ENCODE data around the gene PLXNB1.
"Not testable (repeated sequence)": the region's sequence is repeated elsewhere in the genome, so short reads cannot be mapped to it uniquely, and the experiment has no call there.

The PLXNB1 gene, protein sequence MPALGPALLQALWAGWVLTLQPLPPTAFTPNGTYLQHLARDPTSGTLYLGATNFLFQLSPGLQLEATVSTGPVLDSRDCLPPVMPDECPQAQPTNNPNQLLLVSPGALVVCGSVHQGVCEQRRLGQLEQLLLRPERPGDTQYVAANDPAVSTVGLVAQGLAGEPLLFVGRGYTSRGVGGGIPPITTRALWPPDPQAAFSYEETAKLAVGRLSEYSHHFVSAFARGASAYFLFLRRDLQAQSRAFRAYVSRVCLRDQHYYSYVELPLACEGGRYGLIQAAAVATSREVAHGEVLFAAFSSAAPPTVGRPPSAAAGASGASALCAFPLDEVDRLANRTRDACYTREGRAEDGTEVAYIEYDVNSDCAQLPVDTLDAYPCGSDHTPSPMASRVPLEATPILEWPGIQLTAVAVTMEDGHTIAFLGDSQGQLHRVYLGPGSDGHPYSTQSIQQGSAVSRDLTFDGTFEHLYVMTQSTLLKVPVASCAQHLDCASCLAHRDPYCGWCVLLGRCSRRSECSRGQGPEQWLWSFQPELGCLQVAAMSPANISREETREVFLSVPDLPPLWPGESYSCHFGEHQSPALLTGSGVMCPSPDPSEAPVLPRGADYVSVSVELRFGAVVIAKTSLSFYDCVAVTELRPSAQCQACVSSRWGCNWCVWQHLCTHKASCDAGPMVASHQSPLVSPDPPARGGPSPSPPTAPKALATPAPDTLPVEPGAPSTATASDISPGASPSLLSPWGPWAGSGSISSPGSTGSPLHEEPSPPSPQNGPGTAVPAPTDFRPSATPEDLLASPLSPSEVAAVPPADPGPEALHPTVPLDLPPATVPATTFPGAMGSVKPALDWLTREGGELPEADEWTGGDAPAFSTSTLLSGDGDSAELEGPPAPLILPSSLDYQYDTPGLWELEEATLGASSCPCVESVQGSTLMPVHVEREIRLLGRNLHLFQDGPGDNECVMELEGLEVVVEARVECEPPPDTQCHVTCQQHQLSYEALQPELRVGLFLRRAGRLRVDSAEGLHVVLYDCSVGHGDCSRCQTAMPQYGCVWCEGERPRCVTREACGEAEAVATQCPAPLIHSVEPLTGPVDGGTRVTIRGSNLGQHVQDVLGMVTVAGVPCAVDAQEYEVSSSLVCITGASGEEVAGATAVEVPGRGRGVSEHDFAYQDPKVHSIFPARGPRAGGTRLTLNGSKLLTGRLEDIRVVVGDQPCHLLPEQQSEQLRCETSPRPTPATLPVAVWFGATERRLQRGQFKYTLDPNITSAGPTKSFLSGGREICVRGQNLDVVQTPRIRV (N-terminal part only)

DNA sequence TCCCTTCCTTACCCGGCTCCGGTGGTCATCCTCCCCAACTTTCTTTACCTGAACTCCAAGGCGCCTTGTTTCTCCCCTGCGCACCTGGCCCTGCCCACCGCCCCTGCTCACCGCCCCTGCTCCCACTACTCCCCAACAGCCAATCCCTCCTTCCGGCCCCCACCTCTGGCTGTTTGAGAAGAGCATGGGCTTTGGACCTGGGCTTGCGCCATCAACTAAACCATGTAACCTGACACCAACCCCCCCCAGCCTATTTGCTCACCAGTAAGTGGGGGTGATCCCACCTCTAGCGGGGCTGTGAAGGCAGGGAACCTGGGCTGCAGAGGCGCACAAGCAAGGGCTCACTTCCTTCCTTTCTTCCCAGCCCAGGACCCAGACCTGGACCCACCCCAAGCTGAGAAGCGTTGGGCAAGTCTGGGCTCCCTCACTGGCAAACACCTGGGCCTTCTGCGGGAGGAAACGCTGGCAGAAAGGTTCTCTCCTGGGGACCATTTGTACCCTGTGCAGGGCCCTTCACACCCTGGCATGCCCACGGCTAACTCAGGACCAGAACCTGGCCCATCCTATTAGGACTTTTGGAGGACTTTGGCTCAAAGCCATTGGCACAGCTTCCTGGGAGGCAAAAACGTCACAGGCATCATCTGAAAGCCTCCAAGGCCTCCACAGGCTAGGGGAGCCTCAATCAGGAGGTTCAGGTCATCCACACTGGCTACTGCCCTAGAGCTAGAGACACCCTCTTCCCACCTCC, at the start of gene PLXNB1:
PLXNB1 (minus strand) TSS at position 127 of the 748 bp plus-strand sequence. CDS start 5,475 bp downstream, outside the sequence.
- DNase-seq = peak; percentile 90

DNA sequence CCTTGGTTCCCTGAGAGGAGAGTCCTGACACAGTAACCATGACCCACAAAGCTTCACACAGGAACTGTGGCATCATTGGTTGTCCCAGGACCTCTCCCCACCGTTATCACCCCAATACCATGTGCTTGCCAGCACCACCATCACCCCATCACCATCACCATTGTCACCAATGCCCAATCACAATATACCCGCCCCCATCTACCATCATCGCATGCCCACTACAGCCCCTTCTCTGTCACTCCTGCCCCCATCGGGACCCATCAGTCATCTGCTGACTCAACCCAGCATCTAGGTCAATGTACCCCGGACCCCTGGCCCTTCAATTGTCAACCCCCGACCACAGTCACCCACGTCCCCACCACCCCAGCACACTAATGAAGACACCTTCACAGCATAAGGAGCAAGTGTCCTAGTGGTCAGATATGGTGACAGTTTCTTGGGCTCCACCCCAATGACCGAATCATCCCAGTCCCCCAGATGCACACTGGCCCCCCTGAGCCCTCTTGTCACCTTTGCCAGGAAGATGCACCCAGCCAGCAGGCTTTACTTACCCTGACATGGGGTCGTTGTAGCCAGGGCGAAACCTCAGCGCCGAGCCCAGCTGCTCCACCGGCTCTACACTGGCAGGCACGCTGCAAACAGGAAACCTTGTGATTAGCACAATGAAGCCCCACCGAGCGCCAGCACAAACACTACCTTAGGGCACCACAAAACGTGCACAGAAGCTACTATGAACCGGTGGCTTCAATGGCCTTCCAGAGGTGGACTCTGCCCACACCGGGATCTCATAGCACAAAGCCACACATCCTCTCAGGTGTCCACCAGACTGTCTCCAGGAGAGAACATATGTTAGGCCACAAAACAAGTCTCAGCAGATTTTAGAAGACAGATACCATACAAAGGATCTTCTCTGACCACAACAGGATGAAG, 49.0 kb upstream of the PLXNB1 start:
- DNase-seq = peak; percentile 15

DNA sequence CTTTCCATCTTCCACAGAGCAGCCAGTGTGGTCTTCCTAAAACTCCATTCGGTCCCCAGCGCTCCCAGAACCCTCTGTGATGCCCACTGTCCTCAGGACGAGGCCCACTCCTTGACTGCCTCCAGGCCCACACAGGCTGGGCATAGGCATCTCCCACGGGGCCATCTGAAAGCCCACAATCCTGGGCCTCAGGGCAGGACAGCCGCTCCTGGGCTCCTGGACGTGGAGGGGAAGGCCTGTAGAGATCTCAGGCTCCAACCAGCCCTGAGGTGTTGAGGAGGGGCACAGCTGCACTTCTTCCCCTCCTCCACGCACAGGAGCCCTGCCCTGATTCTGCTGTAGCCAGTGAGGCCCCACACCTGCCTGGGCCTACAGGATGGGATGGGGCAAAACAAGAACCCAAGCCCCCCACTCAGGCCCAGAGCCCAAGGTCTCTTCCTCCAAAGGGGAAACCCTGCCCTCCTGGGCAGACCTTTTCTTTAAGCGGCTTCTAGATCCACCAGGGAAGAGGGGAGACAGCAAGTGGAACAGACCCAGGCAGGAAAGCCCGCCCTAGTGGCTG, 48.2 kb upstream of the PLXNB1 start:
- no peak for DNase-seq

DNA sequence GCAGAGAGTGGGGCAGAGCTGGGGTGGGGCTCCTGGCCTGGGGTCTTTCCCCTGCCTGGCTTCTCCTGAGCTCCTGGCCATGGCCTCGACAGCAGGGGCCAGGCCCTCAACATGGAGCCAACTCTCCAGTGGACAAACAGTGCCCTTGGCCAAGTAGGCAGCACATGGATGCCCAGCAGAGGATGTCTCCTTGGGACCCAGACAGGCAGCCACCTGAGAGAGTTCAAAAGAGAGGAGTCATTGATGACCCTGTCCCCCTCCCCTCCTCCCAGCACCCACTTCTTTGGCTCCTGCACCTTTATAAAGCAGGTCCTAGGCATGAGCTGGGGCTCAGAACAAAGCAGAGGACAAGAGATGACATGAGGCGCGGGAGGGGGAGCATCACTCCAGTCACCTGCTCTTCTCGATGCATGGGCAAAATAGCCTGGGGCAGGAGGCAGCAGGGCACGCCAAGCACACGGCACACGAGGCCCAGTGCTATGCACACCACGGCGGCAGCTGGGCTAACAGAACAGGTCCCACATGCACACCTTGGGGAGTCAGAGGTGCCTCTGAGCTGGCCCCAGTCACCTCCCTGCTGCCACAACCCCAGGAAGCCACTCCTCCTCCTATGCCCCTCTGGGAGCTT, 46.7 kb upstream of the PLXNB1 start:
- DNase-seq = peak; percentile 91

DNA sequence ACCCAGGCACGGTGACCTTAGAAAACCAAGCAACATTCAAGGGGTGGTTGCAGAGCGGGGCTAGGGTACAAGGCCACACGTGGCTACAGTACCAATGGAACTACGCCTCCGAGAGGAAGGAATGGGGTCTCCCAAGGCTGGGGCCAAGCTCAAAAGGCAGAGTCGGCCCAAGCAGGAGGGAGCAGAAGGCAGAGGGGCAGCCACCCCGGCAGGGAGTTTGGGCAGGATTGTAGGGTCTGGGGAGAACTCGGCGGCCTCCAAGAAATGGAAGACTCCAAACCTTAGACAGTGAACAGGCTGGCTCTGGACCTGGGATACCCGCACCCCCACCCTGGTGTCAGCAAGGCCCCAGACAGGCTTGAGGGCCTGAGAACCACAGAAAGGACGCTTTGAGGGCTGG, 45.3 kb upstream of the PLXNB1 start:
- no peak for DNase-seq

DNA sequence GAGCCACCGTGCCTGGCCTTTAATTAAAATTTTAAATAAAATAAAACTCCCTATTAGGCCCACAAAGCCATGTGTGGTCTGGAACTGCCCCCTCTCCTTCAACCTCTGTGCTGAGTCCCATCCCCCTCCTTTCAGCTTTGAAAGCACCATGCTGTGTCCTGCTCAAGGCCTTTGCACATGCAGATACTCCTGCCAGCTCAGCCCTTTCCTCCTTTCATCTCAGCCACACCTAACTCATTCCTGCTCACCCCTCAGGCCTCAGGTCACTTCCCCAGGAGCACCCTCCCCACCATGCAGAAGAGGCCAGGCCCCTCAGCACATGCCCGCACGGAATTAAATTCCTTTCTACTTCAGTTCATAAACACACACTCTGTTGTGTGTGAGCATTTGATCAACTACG, 44.7 kb upstream of the PLXNB1 start:
- no peak for DNase-seq

DNA sequence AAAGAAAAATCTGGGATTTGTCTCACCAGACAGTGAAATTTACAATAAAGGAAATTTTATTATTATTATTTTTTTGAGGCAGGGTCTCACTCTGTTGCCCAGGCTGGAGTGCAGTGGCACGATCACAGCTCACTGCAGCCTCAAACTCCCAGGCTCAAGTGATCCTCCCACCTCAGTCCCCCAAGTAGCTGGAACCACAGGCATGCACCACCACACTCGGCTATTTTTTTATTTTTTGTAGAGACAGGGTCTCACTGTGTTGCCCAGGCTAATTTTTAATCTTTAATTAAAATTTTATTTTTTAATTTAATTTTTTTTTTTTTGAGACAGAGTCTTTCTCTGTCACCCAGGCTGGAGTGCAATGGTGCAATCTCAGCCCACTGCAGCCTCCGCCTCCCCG, 44.1 kb upstream of the PLXNB1 start:
- not testable (repeated sequence) for DNase-seq

DNA sequence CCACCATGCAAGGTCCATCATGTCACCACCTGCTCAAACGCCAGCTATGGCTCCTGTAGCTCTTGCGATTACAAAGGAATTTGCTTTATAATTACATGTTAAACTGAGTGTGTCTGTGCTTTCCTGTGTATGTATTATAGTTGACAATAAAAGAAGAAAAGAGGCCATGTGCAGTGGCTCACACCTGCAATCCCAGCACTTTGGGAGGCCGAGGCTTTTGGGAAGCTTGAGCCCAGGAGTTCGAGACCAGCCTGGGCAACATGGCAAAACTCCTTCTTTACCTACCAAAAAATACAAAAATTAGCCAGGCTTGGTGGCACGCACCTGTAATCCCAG, 43.7 kb upstream of the PLXNB1 start:
- DNase-seq = no peak

DNA sequence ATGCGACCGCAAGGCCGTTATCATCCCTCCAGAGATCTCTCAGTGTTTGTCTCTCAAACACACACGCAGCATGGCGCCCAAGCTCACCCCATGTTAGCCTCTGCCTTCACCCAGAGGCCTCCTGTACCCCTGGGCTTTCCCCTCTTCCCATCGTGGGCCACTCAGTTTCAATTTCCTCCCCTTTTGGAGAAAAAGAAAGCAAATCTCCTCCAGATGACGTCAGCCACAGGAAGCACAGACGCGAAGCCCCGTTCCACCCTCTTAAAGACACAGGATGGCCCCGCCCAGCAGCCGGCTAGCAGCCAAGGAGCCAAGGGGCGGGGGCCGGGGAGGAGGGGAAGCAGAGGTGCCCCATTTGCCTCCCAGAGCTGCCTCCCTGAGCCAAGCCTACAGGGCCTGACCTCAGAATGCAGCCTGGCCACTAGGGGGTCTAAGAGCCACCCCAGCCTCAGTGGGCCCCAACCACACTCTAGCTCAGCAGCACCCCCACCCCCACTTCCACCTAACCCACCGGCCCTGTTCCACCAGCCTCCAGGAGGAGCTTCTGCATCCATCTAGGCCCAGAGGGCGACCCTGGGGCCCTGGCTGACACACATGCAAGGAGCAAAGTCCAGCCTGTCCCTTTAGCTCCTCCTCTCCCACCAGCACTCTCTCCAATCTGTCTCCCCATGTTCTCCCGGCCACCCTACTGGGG, 43.2 kb upstream of the PLXNB1 start:
- peak; percentile 90 for DNase-seq

DNA sequence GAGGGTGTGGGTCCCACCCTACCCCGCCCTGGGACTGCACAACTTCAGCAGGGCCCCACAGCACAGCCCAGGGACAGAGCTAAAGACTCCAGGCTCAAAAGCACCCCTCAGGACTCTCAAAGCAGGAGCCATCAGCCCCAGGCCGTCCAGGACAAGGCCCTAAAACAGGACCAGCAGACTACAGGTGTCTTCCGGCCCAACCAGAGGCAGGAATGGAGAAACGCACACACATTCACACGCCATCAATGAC, 42.7 kb upstream of the PLXNB1 start:
- no peak for DNase-seq

DNA sequence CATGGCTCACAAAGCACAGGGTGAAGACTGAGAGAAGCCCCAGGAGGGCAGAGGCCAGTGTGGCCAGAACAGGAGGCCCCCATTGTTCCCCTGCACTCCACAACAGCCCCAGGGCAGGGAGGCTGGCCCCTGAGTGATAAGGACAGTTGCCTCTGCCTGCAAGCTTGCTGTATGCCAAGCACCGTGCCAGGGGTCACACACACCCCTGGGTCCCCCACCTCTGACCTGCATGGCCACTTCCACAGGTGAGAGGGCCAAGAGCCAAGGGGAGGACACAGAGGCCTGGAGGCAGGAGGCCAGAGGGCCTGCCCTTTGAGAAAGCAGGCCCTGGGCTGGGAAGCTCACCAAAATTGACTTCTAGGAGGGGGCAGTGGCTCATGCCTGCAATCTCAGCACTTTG, 40.4 kb upstream of the PLXNB1 start:
- peak; percentile 34 for DNase-seq

DNA sequence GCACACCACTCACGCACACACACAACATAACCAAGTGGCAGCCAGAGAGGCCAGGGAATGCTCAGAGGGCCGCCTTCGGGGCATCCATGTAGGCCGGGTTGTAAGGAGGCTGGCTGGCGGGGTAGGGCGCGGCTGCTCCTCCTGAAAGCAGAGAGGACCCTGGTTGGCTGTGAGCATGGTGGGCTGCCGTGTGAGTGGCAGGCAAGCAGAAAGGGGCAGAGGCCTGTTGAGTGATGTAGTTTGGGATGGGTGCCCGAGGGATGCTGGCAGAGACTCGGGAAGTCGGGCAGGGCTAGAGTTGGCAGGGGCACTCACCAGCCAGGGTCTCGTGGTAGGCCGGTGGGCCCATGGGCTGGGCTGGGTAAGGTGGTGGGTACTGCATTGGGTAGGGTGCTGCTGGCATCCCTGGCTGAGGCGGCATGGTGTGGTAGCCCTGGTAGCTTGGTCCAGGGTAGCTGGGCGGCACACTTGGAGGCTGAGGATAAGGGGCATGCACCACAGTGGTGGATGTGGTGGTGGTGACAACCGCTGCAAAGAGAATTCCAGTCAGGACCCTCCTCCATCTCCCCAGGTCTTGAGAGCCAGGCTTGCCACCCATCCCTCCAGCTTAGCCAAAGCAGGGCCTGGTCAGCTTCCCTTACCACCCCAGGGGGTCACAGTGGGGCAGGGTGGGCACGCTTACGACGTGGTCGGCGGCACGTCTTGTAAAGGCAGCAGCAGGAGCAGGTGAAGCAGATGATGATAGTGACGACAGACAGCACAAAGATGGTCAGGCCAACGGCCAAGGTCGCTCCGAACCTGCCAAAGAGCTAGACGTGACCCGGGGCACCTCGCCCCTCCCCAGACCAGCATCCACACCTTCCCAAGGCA, 39.4 kb upstream of the PLXNB1 start:
- DNase-seq = no peak

DNA sequence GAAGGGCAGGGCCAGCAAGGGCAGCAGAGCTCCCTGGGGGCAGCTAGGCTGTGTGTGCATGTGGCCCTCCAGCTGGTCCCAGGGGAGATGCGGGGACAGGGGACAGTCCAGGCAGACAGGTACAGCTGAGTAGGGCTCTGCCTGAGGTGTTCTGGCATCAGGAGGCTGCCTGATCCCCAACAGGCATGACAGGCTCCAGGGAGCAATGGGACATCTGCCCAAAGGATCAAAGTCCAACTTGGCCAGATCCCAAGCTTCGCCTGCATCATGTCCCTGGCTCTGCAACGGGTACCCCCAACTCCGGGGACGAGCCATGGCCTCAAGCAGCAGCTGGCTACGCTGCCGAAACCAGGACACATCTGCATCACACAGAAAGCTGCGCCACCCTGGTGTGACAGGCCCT, 38.4 kb upstream of the PLXNB1 start:
- no peak for DNase-seq

DNA sequence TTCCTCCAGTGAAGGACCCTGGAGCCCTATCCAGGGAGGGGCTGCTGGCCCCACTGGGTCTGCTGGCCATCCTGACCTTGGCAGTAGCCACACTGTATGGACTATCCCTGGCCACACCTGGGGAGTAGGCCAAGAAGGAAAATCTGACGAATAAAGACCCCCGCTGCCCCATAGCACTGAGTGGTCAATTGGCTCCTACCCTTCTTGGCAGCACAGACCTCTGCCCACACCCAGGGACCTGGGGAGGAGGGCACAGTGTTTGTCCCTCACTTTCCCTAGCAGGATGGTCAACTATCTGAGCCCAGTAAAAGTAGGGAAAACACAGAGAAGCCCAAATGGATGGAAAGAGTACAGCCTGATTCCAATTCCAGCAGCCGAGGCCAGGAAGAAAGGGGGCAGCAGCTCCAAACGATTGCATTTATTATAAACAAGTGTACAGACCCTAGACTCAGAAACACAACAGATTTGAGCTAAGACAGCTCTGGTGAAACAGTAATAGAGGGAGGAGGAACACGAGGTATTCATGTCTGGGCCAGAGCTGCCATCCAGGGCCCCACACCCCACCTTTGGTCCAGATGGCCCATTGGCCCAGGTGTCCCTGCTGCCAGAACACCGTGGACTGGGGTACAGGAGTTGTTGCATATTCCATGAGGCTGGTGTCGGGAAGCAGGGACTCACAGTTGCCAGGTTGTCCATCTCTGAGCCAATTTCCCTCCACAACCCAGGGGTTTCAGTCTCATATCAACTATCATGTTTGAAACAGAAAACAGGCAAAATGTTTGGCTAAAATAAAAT, 37.8 kb upstream of the PLXNB1 start:
- no peak for DNase-seq

DNA sequence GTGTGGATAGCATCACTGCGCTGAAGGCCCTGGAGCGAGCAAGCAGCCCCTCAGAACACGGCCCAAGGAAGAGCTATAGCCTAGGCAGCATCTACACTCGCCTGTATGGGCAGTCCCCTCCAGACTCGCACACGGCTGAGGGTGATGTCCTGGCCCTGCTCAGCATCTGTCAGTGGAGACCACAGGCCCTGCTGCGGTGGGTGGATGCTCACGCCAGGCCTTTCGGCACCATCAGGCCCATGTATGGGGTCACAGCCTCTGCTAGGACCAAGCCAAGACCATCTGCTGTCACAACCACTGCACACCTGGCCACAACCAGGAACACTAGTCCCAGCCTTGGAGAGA, 37.2 kb upstream of the PLXNB1 start:
- no peak for DNase-seq

DNA sequence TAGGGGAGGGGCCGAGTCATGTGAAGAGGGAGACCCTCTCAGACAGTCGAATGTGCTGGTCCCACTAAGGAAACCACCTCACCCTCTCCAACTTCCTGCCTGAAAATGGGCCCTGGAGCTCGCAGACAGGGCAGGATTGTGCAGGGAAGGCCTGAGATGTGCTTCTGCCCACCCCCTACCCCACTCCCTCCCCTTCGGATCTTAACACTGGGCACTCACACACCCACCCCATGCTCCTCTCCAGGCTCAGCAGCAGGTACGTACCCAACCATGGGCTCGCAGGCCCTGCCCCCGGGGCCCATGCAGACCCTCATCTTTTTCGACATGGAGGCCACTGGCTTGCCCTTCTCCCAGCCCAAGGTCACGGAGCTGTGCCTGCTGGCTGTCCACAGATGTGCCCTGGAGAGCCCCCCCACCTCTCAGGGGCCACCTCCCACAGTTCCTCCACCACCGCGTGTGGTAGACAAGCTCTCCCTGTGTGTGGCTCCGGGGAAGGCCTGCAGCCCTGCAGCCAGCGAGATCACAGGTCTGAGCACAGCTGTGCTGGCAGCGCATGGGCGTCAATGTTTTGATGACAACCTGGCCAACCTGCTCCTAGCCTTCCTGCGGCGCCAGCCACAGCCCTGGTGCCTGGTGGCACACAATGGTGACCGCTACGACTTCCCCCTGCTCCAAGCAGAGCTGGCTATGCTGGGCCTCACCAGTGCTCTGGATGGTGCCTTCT, 36.7 kb upstream of the PLXNB1 start:
- DNase-seq = no peak

DNA sequence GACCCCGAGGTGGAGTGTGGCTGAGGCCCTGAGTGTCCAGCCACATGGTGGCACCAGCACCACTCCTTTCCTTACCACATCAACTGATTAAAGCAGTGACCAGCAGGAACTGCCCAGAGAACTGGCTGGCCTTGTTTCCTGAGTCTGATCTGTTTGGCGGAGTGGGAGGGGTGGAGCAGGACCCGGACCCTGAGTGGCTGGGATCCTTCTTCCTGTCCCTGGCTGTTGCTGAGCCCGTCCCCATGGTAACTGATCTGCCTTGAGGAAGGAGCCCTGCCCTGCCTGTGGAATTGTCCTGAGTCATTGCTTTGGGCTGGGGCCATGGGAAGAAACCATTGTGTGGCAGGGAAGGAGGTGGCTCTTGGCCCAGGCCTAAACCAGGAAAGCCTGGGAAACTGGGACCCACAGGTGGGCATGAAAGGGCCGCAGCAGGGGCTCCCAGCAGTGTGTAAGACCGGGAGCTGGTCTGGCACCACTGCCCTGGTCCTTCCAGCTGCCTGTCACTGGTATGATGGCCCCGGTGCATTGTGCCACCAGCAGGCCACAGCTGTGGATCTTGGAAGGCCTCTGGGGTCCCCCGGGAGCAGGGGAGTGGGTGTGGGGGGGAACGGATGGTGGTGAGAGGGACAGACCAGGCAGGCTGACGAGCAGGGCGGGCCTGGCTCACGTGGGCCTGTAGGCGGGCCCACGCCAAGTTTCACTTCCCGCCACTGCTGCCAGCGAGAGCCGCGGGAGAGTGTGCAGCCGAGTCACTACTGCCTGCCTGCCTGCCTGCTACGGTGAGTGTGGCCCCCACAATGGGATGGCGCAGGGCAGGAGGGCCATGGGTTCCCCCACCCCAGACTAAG, 35.9 kb upstream of the PLXNB1 start:
- peak; percentile 95 for DNase-seq
